C1 segment of cervical spinal cord (tissue), 14 donors: ENCODE measurements around the gene SMARCD3.
A peak's percentile ranks its signal among the peaks of the same experiment; 100 is the strongest.

Experiments used
- DNase-seq, 14 donors: peaks; one replicate each; lab custom pipeline; 2025; lab: John Stamatoyannopoulos, UW

The SMARCD3 gene

DNA sequence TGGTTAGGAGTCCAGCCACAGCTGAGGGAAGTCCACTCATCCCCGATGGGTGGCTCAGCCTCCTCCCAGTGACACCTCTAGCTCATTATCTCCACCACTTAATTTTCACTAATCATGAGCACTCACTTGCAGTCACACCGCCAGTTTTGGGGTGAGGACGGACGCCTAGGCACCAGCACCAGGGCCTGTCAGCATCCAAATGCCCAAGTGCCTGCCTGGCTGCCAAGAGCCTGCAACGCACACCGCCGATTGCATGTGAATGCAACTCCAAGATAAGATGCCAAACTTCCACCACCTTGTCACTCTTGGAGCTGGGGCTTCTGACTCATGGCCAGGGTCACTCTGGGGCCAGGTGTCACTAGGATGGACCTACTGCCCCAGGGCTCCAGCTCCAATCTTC lies 24.4 kb upstream of the SMARCD3 start:
- DNase-seq = no peak

DNA sequence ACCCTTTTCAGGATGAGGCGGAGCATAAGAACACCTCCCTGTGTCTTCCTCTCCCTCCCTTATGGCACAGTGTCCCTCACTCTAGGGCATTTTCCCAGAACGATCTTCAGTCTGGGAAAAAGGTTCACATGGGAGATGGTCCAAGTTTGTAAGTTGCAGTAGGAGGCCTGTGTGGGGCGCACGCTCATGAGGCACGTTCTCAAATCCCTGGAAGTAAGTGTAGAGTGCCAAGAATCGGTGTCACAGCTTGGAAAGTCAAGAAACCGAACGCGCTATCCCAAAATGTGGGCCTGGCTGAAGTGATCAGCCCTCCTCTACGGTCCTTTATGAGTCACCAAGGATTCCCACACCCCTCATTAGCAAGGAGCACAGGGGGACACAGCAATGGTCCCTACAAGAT lies 23.9 kb upstream of the SMARCD3 start:
- DNase-seq = peak in 1 of 14 donors; percentile 29

DNA sequence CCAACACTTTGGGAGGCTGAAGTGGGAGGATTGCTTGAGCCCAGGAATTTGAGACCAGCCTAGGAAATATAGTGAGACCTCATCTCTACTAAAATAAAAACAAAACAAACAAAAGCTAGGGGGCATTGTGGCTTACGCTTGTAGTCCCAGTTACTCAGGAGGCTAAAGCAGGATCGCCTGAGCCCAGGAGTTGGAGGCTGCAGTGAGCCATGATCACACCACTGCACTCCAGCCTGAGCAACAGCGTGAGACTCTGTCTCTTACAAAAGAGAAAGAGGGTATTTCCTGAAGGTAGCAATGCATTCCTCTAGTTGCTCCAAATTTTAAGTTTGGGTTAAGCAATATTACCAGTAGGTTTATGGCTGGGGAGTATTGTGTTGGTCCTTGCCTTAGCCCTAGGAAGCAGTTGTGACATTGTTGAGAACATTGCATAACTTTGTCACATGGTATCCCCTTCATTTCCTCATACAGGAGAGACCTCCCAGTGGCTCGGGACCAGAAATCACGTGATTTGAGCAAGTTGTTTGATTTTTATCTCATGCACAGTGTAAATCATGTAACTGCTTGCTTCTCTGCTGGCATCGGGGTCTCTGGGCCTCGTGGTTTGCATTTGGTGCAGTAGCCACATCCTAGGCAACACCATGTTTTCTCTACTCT lies 23.3 kb upstream of the SMARCD3 start:
- peak in 2 of 14 donors; percentile 8 to 29 for DNase-seq

DNA sequence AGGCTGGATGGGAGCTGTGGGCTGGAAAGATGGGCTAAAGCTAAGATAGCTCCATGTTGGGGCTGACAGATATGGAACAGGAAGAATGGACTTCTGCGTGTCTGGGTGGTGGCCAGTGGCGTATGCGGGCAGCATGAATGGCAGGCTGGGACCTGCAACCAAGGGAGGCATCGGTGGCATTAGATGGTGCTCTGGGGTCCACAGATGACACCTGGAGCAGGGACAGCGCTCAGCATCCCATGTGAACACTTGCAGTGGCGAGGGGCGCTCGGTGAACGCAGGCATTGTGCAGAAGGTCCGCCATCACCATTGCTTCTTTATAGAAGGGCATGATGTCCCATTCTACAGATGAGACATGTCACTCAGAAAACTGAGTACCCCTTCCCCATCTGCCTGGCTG lies 21.0 kb upstream of the SMARCD3 start:
- no peak for DNase-seq

DNA sequence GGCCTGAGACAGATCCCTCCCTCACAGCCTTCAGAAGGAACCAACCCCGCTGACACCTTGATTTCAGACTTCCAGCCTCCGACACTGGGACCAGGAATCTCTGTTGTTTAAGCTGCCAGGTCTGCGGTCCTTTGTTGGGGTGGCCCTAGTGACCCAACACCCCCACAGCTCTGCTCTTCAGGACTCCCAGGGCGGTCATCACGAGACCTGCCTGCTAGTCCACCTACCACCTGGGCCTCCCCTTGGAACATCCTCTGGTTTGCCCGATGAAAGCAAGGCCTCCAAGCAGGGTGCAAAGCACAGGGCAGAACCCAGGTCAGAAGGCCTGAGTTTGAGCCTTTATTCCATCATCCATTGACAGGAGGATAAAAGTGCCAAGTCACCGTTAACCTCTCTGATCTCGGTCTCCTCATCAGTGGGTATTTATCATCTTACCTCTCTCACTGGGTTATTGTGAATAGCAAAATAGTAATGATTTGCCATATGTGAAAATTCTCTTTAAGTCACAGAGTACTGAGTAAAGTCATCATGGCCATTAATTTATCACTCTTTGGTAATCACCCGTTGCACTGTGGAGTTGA lies 16.9 kb upstream of the SMARCD3 start:
- DNase-seq = no peak

DNA sequence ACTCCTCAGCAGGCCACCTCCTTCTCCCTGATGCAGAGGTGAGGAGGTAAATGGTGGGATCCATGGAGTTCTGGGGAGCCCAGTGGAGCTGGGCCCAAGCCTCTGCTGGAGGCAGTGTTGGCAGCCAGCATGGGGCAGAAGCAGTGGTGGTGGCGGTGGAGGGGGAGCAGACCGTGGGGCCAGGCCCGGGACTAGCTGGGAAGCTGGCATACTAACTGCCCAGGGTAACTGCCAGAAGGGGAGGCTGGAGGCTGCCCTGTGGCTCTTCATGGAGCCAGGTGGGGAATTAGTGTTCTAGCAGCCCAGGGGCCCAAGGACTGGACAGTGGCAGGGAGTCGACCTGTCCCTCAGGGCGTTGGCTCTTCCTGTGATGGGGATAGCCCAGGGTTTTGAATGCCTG lies 16.1 kb upstream of the SMARCD3 start:
- no peak for DNase-seq

DNA sequence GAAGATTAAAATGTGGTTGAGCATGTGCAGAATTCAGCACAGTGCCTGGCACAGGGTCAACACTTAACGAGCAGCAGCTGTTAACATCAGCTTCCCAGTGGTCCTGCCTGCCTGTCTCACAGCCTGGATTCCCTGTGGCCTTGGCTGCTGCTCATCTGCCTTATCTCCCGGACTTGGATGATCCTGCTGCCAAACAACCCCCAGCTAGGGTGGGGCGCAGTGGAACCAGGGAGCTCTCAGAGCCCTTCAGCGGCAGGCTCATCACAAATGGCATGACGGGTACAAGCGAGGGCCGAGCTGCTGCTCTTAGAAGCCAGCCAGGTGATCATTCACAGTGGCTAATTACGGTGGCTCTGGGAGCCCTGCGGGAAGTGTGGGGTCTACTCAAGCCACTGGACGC lies 13.0 kb upstream of the SMARCD3 start:
- no peak for DNase-seq

DNA sequence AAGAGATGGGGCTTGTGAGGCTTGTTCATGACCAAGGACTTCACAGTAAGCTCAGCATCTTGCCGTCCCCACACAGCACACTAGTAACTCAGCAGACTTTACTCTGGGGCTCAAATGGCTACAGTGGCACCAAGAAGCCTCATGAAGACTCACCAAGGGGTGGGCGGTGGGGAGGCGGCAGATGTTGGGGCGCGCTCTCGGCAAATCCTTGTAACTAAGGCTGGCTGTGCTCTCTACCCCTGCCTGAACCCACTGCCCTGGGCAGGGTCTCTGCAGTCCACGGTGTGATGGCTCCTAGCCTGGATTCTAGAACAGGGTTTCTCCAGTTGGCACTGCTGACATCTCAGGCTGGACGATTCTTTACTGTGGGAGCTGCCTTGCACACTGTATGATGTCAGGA lies 12.4 kb upstream of the SMARCD3 start:
- DNase-seq = no peak

DNA sequence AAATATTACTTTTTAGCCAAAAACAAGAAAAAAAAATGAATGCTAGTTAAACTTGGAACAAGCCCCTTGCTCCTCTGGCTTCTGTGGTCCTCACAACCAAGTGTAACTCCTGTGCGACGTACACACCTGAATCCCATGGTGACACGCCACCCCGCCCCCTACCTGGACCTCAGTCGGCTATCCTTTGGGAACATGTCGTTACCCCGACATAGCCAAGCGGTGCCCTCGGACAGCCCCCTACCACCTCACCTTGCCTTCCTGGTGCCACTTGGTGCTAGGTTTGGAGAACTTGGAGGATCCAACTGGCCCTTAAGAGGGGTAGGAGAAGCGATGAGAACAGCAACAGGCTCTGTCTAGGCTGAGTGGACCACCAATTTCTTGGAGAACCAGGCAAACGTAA lies 12.0 kb upstream of the SMARCD3 start:
- no peak for DNase-seq

DNA sequence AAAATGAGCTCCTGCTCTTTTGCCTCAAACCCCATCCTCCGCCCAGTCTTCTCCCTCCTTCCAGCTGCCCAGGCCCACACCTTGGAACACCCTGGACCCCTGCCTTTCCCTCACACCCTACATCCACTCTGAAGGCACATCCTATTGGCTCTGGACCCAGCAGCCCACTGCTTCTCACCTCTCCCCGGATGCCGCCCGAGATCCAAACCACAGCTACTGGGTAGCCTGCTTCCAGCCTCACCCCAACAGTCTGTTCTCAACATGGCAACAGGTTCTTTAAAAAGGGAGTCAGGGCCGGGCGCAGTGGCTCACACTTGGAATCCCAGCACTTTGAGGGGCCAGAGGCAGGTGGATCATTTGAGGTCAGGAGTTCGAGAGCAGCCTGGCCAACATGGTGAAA lies 9.5 kb upstream of the SMARCD3 start:
- DNase-seq = no peak

DNA sequence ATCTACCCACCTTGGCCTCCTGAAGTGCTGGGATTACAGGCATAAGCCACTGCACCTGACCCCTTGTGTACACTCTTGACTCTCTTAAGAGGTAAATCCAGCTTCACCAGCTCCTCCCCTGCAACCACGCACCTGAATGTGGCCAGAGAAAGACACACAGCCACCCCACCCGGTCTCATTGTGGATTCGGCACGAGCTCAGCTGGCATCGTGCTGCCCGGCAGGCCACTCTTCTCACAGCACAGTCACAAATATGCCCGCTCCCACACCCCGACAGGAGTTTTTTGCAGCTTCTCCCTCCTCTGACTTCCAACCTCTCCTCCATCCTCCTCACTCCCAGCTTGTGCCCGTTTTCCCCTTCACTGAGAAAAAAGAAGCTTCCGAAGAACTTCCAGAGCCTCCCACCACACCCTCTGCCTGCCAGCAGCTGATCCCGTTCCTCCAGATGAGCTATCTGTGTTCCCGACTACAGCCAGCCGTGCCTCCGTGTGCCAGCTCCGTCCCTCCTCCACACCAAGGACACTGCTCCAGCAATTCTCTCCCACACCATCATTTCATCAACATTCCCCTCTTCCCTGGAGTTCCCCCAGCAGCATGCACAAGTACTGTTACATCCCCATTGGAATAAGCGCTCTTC lies 8.0 kb upstream of the SMARCD3 start:
- no peak for DNase-seq

DNA sequence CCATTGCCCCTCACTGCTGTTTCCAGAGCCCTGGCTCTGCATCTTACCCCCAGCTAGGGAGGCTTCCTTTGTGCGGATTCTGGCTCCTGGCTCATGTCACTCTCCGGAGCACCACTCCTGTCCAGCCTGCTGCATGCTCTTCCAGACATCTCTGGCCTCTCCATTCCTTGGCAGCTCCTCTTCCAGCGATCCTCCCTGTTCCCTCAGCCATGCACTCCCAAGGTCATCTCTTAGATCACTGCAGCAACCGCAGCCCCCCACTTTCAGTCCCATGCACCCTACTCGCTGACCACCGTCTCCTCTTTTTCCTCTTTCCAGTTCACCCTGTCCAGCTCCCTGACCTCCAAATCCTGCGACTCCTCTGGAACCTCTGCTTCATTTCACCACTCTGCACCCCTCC lies 6.9 kb upstream of the SMARCD3 start:
- DNase-seq = no peak

DNA sequence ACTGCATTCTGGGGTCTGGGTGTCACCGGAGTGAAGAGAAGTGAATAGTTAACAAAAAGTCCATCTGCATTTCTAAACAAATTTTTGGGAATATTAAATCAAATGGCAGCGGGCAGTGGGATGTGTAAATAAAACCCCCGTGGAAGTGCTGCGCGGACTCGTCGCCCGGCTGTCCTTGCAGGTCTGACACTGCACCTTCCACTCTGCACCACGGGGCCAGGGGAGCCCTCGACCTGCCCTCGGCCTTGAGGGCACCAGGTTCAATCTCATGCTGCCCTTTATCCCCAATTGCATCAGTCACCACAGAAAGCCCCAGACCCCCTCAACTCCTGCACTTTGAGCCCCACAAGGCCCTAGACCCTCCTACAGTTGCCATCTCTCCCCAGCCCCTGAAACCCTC lies 6.4 kb upstream of the SMARCD3 start:
- DNase-seq = no peak

DNA sequence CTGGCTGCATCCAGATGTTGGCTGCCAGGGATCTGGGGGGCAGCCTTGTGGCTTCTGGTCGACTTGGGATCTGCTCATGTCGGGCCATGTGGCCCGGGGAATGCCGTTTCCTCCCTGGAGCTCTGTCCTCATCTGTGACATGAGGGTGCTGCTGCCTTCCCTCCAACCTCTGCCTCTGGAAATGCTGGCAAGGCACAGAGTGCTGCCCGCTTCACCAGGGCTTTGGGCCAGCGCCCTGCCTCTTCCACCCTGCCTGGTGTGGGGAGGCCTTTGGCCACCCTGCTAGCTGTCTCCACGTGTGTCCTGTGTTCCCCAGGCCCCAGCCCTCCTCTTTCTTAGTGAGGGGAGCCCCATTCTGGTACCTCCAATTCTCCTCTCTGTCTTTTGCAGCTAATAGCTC lies 5.8 kb upstream of the SMARCD3 start:
- peak in 1 of 14 donors; percentile 54 for DNase-seq

DNA sequence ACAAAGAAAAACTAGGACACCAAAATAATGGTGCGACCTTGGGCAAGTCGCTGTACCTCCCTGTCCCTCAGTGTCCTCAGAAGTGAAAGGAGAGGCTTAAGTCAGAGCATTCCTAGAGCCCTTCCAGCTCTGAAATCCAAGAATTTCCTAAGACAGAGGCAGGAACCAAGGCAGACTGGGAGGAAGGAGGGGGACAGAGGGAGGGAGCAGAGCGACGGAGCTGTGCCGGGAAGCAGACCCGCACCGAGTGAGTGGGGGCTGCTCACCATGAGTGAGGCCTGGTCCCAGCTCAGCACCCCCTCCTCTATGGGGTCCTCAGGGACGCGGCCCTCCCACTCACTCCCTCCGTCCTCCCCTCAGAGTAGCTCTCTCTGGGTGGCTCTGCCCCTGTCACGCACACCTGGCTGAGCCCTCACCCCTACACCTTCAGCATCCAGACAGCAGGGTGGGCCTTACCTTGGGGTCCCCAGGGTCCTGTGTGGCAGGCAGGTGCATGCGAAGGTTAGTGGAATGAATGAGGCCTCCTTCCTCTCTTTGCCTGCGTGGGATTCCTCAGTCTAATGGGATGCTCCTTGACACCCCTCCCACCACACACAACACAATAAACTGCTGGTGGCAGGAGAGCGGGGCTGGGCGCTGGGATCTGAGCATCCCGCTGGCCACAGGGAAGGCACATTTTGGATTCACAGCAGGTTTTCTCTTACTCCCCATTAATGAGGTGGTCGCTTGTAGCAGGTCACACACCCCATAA lies 4.6 kb upstream of the SMARCD3 start:
- no peak for DNase-seq

DNA sequence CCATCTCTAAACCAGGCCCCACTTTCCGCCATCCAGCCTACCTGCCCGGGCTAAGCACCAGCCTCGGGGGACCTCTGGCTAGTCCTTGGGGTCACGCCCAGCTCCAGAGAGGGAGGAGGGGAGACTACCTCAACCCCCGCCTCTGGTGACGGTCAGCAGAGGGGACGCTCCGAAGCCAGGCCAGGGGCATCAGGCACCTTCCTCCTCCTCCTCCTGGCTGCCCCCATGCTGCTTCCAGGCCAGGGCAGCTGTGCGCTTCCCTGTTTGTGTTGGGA lies 4.0 kb upstream of the SMARCD3 start:
- no peak for DNase-seq

DNA sequence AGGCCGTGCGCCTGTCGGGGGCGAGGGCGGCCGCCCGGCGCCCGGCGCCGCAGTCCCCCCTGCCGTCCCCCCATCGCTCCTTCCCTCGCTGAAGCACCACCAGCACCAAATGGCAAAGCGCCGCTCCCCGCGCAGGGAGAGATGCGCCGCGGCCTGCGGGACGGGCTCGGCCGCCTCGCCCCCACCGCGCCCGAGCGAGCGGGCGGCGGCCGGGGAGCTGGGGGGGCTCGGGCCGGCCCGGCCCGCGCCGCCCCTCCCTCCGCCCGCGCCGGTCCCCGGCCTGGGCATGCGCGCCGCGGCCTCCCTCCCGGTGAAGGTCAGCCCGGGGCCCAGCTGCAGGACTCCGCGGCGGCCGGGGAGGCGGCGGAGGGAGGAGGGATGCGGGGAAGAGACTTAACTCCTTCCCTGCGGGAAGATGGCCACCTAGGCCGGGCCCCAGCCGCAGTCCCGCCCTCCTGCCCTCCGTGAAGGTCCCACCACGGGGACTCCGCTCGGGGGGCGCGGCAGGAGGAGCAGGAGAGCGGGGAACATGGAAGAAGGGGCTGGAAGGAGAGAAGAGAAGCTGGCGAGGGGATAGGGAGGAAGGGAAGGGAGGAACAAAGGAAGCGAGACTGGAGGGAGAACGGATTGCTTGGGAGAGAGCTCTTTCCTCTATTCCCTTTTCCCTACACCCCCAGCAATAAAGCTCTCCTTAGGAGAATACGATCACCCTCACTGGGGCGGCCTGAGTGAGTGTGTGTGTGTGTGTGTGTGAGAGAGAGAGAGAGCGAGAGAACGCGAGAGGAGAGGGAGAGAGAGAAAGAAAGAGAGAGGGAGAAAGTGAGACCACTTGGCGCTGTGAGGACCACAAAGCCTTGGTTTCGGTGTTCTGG lies 3.4 kb upstream of the SMARCD3 start:
- DNase-seq = peak in 12 of 14 donors; percentile 59 to 88 (median 72)

DNA sequence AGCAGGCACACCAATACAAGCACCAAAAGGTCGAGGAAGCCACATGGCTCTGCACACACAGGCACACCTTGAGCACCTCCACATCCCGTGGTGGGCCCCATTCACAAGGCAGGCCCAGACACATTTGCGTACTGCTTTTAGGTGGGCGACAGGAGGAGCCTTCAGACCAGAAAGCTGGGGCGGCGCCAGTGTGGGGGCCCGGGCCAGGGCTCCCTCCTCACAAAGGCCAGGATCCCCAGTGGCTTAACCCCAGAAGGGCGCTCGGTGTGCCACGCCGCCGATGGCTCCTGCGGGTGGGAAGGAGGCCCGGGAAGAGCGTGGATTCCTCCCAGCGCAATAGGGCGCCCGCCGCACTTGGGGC lies 2.8 kb upstream of the SMARCD3 start:
- DNase-seq = peak in 4 of 14 donors; percentile 52 to 77 (median 64)

DNA sequence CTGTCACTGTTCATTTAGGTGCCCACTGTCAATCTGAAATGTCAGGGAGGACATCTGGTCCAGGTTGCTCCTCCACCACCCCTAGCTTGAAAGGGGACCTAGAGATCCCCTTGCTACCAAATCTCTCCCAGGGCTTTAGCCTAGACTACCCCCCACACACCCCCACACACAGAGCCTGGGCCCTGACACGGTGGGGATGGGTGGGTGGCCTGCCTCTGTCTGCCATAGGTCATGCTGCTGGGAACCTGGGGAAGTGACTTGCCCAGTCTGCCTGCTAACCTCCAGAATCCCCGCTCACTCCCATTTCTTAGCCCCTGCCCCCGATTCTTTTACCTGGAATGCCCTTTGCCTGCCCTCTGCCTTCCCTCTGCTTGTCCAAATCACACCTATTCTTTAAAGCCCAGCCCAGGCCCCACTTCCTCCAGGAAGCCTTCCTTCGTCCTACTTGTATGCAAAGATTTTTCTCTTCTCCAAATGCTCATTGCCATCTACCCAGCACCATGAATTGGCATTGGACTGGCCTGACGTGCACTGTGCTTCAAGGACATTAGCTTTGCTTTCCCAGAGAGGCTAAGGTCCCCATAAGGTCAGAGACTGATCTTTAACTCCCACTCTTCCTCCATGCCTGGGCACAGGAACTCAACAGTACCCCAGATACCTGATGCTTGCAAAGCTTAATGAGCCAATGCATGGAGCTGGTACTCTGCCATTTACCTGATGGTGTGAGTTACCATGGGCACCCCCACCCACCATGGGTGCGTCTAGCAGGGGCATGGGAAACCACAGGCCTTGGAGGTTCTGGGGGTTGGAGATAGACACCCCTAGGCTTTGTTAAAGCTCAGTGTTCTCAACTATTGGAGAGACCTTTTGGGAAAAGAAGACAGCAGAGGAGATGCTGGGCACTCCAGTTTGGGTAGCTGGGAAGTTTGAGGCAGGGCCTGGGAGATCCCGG lies 2.0 kb upstream of the SMARCD3 start:
- no peak for DNase-seq

DNA sequence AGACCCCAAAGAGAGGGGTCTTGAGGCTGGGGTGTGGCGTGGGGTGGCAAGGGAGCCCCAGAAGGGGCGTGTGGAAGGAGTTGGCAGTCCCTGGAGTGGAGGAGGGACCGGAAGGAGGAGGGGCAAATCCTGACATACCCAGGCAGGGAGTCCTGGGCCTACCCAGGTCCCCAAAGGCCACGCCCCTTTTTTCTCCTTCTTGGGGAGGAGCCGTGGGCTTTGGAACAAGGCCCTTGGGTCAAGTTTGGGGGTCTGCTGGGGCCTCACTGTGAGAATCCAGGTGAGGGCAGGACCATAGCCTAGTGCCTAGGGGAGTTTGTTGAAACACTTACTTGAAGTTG lies 1.2 kb upstream of the SMARCD3 start:
- DNase-seq = peak in 1 of 14 donors; percentile 34
